HG03066 (cell line): ENCODE measurements around the gene IFNLR1.
"Not testable (repeated sequence)": the region's sequence is repeated elsewhere in the genome, so short reads cannot be mapped to it uniquely, and the experiment has no call there.

Source experiments
- ATAC-seq: cut with Tn5 transposase; IDR thresholded peaks from one replicate; pipeline ENCODE4 v1.9.1; 2021; ENCODE audit warnings: low read depth; ENCODE audit not compliant: unreplicated experiment

The IFNLR1 gene

DNA sequence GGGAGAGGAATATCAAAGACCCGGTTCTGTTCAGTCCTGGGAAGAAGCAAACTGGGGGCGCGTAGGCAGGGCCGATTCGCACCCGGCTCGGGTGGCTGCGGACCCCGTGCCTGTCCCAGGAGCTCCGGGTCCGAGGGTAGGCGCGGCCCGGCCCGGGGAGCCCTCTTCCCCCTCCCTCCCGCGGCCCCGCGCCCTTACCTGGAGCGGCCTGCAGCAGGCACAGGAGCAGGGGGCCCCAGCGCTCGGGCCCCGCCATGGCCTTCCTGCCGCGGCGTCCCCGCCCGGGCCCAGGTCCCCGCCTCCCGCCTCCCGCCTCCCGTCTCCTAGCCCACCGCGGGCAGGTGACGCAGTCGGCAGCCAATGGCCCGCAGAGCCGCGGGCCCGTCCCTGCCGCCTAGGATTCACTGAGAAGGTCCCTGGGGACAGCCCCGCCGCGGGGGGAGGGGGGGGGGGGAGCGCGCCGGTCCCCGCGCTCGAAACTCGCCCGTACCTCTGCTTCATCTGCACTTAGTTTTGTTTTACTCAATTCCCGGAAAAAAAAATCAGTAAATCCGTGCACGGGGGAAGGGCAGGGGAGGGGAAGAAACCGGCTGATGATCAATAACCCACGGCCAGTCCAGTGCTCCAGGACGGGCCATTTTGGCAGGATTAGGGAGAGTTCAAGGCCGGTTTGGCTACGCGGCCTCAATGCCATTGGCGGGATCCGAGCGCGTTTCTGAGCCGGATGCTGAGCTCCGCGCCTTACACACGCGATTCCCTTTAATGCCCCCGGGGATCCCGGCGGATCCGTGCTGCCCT lies at the start of gene IFNLR1:
IFNLR1 (minus strand) TSS at position 297 of the 798 bp plus-strand sequence; CDS start at position 256, 41 bp downstream.
- no peak for ATAC-seq

DNA sequence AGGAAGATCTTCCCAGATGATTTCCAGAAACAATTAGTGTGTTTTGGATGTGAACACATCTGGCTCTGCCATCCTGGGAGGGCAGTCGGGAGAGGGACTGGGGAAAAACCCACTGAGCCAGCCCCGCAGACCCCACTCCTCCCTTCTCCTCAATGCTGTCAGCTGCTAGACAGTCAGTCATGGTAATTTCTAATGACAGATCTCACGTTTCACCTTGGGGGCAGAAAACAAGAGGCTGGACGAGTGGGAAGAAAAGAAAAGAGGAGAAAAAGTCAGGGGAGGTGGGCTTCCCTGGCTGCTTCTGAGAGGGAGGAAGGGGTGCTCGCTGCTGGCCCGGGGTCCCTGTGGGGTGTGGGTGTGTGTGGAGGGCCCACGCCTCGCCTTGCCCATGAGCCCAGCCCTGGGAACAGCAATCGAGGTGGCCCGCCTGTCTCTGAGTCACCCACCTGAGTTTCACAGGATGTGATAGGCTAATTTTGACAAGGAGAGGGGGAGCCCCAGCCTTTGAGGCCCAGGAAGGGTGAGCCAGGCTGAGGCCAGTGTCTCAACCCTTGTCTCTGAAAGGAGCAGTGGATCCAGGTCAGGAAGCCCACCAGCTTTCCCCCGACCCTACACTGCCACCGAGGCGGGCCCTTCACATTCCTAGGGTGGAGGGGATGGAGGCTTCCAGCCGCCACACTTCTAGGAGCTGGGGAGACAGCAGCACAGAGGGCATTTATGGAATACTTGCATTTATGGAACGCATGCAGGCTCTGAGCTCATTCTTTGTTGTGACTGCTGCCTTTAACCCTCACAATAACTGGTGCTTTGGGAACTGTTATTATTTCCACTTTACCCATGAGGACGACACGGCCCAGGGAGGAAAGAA lies 49.1 kb upstream of the IFNLR1 start:
- no peak for ATAC-seq

- no peak for ATAC-seq
Observed at GRCh38 chr1:24233684-24234600, 46.9 kb upstream of the IFNLR1 start.

GRCh38 chr1:24231701-24232100 lies 44.6 kb upstream of the IFNLR1 start:
- no peak for ATAC-seq

DNA sequence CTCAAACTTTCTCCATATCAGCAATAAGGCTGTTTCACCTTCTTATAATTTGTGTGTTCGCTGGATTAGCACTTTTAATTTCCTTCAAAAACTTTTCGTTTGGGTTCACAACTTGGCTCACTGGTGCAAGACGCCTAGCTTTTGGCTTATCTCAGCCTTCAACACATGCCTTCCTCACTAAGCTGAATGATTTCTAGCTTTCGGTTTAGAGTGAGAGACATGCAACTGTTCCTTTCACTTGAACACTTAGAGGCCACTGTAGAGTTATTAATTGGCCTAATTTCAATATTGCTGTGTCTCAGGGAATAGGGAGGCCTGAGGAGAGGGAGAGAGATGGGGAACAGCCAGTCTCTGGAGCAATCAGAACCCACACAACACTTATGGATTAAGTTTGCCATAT lies 41.2 kb upstream of the IFNLR1 start:
- ATAC-seq, result peak; percentile 83

GRCh38 chr1:24226749-24227148 lies 39.7 kb upstream of the IFNLR1 start:
- ATAC-seq, result no peak

GRCh38 chr1:24224761-24225160 lies 37.7 kb upstream of the IFNLR1 start:
- no peak for ATAC-seq

- no peak for ATAC-seq
Observed at GRCh38 chr1:24224086-24224485, 37.0 kb upstream of the IFNLR1 start.

DNA sequence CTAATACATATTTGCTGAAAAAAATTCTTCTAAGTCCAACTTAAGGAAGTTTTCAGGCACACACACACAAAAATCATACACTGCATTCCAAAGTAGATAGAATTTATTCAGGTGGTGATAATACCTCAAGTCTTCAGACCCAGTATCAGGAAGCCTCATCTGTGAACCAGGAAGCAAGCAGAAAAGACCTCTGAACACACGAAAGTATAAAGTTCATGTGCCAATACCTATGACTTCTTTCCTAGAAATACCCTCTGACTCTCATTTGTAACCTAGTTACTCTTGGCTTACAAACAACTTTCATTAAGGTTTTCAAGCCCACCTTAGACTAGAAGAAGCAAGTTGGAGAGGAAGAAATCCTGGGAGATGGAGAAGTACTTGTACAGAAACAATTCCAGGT lies 35.7 kb upstream of the IFNLR1 start:
- no peak for ATAC-seq

GRCh38 chr1:24222008-24222605 lies 35.0 kb upstream of the IFNLR1 start:
- no peak for ATAC-seq

- no peak for ATAC-seq
Observed at GRCh38 chr1:24221246-24221645, 34.2 kb upstream of the IFNLR1 start.

DNA sequence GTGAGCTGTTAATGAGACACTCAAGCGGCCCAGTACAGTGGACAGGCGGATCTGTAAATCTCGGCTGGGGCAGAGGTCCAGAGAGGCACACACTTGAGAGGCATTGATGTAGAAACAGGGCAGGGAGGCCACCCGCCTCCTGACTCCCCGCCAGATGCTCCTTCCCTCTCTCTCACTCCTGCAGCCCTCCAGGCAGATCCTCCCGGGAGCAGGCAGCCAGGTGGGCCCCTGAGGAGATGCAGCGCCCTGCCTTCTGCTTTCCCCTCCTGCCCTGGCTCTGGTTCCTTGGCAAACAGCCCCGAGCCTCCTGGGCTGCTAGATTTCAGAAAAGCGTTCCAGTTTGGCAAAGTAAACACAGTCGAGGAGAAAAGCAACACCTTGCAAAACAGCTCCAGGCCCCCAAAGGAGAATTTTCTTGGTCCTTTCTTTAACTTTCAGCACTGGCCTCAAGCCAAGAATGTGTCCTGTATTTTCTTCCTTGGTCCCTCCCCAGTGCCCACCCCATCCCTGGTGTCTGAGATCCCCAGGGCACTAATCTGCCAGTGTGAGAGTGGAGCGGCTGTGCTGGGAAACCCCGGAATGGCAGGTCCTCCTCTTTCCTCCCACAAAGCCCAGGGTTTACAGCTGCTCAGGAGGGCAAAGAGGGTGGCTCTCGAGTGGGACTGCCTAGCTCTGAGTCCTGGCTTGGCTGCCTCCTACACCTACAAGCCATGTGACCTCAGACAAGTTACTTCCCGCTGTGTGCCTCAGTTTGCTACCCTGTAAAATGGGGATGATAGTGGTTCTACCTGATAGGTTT lies 29.4 kb upstream of the IFNLR1 start:
- ATAC-seq, result no peak

DNA sequence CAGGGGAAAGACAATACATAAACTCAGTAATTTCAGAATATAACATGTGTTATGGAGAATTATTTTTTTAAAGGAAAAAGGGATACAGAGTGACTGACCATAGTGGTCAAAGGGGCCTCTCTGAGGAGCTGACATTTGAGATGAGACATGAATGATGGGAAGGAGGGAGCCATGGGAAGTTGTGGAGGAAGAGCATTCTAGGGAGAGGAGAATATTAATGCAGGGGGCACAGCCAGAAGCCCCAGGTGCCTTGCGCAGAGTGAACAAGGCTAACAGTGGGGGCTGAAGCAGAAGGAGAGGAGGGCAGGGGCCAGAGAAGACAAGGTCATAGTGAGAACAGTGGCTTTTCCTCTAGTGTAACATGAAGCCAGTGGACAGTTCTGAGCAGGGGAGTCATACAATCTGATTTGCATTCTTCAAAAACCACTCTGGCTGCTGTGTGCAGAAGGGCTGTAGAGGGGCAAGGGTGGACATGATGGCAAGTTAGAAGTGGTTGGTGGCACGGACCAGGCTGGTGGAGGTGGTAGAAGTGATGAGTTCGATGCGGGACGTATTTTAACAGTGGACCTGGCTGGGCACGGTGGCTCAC lies 28.2 kb upstream of the IFNLR1 start:
- no peak for ATAC-seq

DNA sequence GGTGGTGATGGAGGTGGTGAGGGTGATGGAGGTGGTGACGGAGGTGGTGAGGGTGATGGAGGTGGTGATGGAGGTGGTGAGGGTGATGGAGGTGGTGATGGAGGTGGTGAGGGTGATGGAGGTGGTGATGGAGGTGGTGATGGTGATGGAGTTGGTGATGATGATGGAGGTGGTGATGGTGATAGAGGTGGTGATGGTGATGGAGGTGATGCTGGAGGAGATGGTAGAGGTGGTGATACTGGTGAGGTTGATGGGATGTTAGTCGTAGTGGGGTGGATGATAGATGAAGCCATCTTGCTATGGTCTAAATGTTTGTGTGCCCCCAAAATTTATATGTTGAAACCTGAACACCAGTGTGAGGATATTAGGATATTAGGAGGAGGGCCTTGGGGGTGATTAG lies 25.3 kb upstream of the IFNLR1 start:
- ATAC-seq, result no peak

- ATAC-seq, result no peak
Observed at GRCh38 chr1:24210195-24210627, 23.1 kb upstream of the IFNLR1 start.

GRCh38 chr1:24209097-24209496 lies 22.0 kb upstream of the IFNLR1 start:
- ATAC-seq, result no peak

DNA sequence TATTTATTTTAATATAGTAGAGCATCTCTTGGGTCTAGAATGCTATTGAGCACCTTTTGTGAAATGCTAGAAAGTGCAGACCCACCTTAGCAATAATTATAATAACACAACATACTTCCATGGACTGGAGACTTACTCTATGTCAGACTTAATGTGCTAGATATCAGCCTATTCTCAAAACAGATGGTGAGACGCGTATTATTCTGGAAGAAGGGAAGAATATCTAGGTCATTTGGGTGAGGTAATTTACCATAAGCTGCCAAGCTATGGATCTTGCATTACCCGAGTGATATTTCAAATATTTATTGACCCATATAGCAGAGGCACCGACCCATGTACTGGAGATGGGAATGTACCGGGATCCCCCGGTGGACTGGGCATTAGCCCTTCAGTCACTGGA lies 20.6 kb upstream of the IFNLR1 start:
- ATAC-seq, result no peak

DNA sequence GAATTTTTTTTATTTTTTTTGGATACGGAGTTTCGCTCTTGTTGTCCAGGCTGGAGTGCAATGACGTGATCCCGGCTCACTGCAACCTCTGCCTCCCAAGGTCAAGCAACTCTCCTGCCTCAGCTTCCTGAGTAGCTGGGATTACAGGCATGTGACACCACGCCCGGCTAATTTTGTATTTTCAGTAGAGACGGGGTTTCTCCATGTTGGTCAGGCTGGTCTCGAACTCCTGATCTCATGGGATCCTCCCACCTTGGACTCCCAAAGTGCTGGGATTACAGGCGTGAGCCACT lies 20.3 kb upstream of the IFNLR1 start:
- not testable (repeated sequence) for ATAC-seq
